Spleen (tissue), 11 donors: Measurements from ENCODE around the gene MCEMP1. TPM values are rescaled to one million over a fixed set of nuclear protein-coding genes. Genes with fewer than 3 reads are reported as not detected.

ENCODE experiments used
- DNase-seq: peaks from one replicate; pipeline ENCODE4 v3.0.0-alpha.2; 2020
- H3K27ac ChIP-seq, 8 donors: fragments of 200-600 bp; sonication (generic) in 7 of 8; 1 replicate in 4 of 8; 2 replicates in 4 of 8; pipeline versions ENCODE4 v1.5.0 to v1.8.0; 2016 to 2021; ENCODE audit warnings: inconsistent platforms in 4 of 8, mild to moderate bottlenecking in 4 of 8, moderate library complexity in 1 of 8
- H3K27me3 ChIP-seq, 7 donors: fragments of 200-600 bp; sonication (generic) in 6 of 7; replicated peaks in 1 of 7; 1 replicate in 4 of 7; 2 replicates in 3 of 7; pipeline versions ENCODE4 v1.5.0 to v1.8.0; 2016 to 2021; ENCODE audit warnings: inconsistent platforms in 3 of 7, mild to moderate bottlenecking in 1 of 7
- H3K36me3 ChIP-seq, 6 donors: fragments of 200-600 bp; sonication (generic) in 5 of 6; 1 replicate in 4 of 6; 2 replicates in 2 of 6; pipeline versions ENCODE4 v1.5.0 to v1.8.0; 2016 to 2021; ENCODE audit warnings: inconsistent platforms in 2 of 6
- H3K4me1 ChIP-seq, 6 donors: fragments of 200-600 bp; sonication (generic) in 5 of 6; 1 replicate in 3 of 6; 2 replicates in 3 of 6; pipeline versions ENCODE4 v1.5.0 to v1.8.0; 2016 to 2021; ENCODE audit warnings: inconsistent platforms in 3 of 6
- H3K4me3 ChIP-seq, 8 donors: fragments of 200-600 bp; sonication (generic) in 7 of 8; 1 replicate in 4 of 8; 2 replicates in 4 of 8; pipeline versions ENCODE4 v1.5.0 to v1.8.0; 2016 to 2021; ENCODE audit warnings: inconsistent platforms in 4 of 8, mild to moderate bottlenecking in 4 of 8, moderate library complexity in 2 of 8
- H3K9me3 ChIP-seq, 8 donors: fragments of 200-600 bp; sonication (generic) in 7 of 8; 1 replicate in 4 of 8; 2 replicates in 4 of 8; pipeline versions ENCODE4 v1.5.0 to v1.8.0; 2016 to 2021; ENCODE audit warnings: inconsistent platforms in 4 of 8
- CTCF ChIP-seq, 11 experiments: fragments of 200-600 bp in 7 of 11; fragments of 450-650 bp in 4 of 11; sonication (generic) in 4 of 11; IDR thresholded peaks in 8 of 11; conservative IDR thresholded peaks in 3 of 11; 1 replicate in 7 of 11; 2 replicates in 4 of 11; pipeline versions ENCODE4 v1.4.0 to v1.8.0; 2016 to 2021; ENCODE audit warnings: antibody characterized with exemption in 11 of 11, inconsistent platforms in 4 of 11, mild to moderate bottlenecking in 1 of 11
- POLR2A ChIP-seq, 3 donors: fragments of 450-650 bp; IDR thresholded peaks; one replicate each; pipeline ENCODE4 v1.5.1; 2017; ENCODE audit warnings: antibody characterized with exemption in 3 of 3, mild to moderate bottlenecking in 1 of 3
- POLR2AphosphoS5 ChIP-seq, 3 donors: sonication (generic); formaldehyde crosslinking; IDR thresholded peaks; one replicate each; pipeline ENCODE4 v1.5.1; 2017; ENCODE audit warnings: antibody characterized with exemption in 3 of 3
- WGBS, 5 donors: extraction: QIAGEN DNeasy Blood & Tissue Kit in 3 of 5; methylation state at CpG; one replicate each; pipeline versions ENCODE4 v1.1.5 to v1.1.7; 2013 to 2018; 5-methylcytosine and 5-hydroxymethylcytosine counted together
- intact Hi-C: fragments of 100-400 bp; cut with DNase I; formaldehyde crosslinking; loops from one replicate; pipeline ENCODE4 v1.15.0; 2023; ENCODE audit warnings: low total_unique reads
- polyA plus RNA-seq, 3 donors: library from polyadenylated mRNA; stranded (reverse); fragments of 200-250 nt; gene quantifications; one replicate each; pipeline ENCODE4 v1.2.1, GENCODE V29; 2013
- total RNA-seq, 7 donors: library from RNA; depleted of rRNA in 3 of 7; stranded (reverse); fragments of >200 nt in 3 of 7; fragmentation: NEBNext Ultra II Directional in 4 of 7; extraction: Animal tissue kit (Norgen Biotek cat#: 25700) in 4 of 7; gene quantifications; one replicate each; pipeline versions ENCODE4 v1.1.0 to v1.2.1, GENCODE V29; 2016 to 2021
- donor health status: healthy with polysubstance abuse.
- donor health status: DM: no; HTN: no; CAD: no; lungs with moderate emphysema.
- donor health status: DM: no; HTN: no; CAD: no.
- donor health status: Bipolar disorder and iron deficiency.
- donor health status: healthy.
- donor health status: DM: no; HTN: no; CAD: no.
- donor health status: DM: yes; HTN: yes; CAD: no.

MCEMP1 gene
- total and polyA plus RNA-seq, 10 donors, result 3.9 to 95.6 (median 24.1) TPM

GRCh38 chr19:7636317-7636690 lies 40.6 kb upstream of the MCEMP1 start:
- Histone ChIP-seq H3K36me3 (peaks cover 0 to 48% (median 12%) of the 10 kb centered on the region in 6 donors), H3K4me3 (peak overlapping the region; percentile 58 to 87 (median 66)), H3K9me3 (no peaks in the 10 kb centered on the region), H3K27ac (peak overlapping the region; percentile 86 to 96 (median 94)), H3K27me3 (peaks cover 0 to 14% (median 0%) of the 10 kb centered on the region in 7 donors), H3K4me1 (peaks cover 6 to 67% (median 39%) of the 10 kb centered on the region in 6 donors)
- intact Hi-C loops, result no loop called here
- no peak for TF ChIP-seq CTCF (IDR thresholded peaks at IDR 0.05 in 8 of 11, conservative IDR thresholded peaks at IDR 0.05 in 3 of 11)
- TF ChIP-seq POLR2A (IDR thresholded peaks at IDR 0.05), result no peak
- no peak for TF ChIP-seq POLR2AphosphoS5 (IDR thresholded peaks at IDR 0.05)
- DNase-seq, result no peak
- WGBS, 5 donors, result 65 to 77% (median 76%) methylated on average over 15 to 16 of the region's 16 CpGs

- H3K4me3 ChIP-seq, result peak within 1 kb of the TSS; percentile 58 to 87 (median 66)
- peaks cover 0 to 48% (median 13%) of the 10 kb centered on the region in 6 donors for H3K36me3 ChIP-seq
- WGBS, 5 donors, result 4 to 5% (median 5%) methylated on average over 26 to 61 of the region's 61 CpGs
- H3K9me3 ChIP-seq, result no peaks in the 10 kb centered on the region
- intact Hi-C loops, result no loop called here
- peak; percentile 97 for DNase-seq
- TF ChIP-seq CTCF (IDR thresholded peaks at IDR 0.05 in 8 of 11, conservative IDR thresholded peaks at IDR 0.05 in 3 of 11) (peak in 10 of 11 experiments; percentile 31 to 73 (median 60)), POLR2AphosphoS5 (IDR thresholded peaks at IDR 0.05) (peak; percentile 90 to 96 (median 95)), POLR2A (IDR thresholded peaks at IDR 0.05) (peak in 2 of 3 donors; percentile 31 to 59)
- peaks cover 0 to 14% (median 0%) of the 10 kb centered on the region in 7 donors for H3K27me3 ChIP-seq
- peak within 1 kb of the TSS; percentile 86 to 96 (median 94) for H3K27ac ChIP-seq
- H3K4me1 ChIP-seq, result peaks cover 6 to 62% (median 37%) of the 10 kb centered on the region in 6 donors
Measured at GRCh38 chr19:7636691-7637373, 40.1 kb upstream of the MCEMP1 start, which contains the start of gene STXBP2. TSS of gene STXBP2 (plus strand) at chr19:7637110. CDS start at chr19:7637150, 40 bp downstream.

DNA sequence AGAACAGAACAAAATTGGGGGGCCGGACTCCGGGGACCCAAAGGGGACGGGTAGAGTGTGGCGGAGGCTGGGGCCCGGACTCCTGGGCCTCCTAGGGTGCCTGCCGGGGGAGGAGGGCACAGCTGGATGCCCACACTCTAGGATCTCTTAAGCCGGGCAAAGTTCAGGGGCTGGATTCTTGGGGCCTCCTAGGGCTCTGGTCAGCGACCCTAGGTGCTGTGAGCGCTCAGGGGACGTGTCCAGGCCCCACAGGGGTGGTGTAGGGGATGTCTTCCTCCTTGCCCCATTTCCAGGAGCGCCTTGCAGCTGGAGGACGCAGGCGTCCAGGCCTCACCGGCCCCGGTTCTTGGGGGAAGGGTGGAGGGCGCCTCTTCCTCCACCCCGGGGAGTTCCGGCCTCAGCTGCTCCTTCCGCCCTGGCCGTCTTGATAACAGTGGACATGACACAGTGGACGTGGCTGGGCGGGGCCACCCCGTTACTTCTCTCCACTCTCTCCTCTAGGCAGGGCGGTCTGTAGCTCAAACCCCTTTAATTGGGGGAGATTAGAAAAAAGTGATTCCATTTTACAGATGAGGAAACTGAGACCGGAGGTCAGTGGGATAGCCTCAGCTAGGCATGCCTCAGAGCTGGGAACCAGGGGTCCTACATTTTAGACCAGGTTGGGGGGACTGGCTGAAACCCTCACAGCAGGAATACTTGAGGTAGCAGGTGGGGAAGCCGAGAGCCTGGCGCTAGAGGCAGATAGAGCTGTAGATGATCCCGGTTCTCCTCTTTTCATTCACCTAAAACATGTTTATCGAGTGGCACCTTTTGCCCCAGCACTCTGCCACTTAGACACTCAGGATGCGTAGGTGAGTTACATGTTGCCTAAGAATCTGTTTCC lies 39.3 kb upstream of the MCEMP1 start:
- Histone ChIP-seq H3K9me3 (no peaks in the 10 kb centered on the region), H3K4me3 (peak overlapping the region; percentile 58 to 87 (median 66)), H3K27ac (peak overlapping the region; percentile 86 to 96 (median 94)), H3K36me3 (peaks cover 0 to 48% (median 13%) of the 10 kb centered on the region in 6 donors), H3K4me1 (peaks cover 6 to 56% (median 35%) of the 10 kb centered on the region in 6 donors), H3K27me3 (peaks cover 0 to 14% (median 0%) of the 10 kb centered on the region in 7 donors)
- TF ChIP-seq CTCF (IDR thresholded peaks at IDR 0.05 in 8 of 11, conservative IDR thresholded peaks at IDR 0.05 in 3 of 11) (no peak), POLR2AphosphoS5 (IDR thresholded peaks at IDR 0.05) (peak in 2 of 3 donors; percentile 22 to 50)
- peak; percentile 93 for DNase-seq
- intact Hi-C loops, result no loop called here
- WGBS, 5 donors, result 28 to 52% (median 32%) methylated on average over 18 to 30 of the region's 30 CpGs
